DMS153 treated with DMSO at 0.1 percent for 48 hours (cell line): ENCODE results near the gene FHIT.
A peak's percentile ranks its signal among the peaks of the same experiment; 100 is the strongest.
"Not testable (repeated sequence)": the region's sequence is repeated elsewhere in the genome, so short reads cannot be mapped to it uniquely, and the experiment has no call there.

ENCODE experiments used
- DNase-seq: peaks from one replicate; lab custom pipeline; 2025; ENCODE audit not compliant: unreplicated experiment; lab: John Stamatoyannopoulos, UW

The FHIT gene

GRCh38 chr3:60948488-60948887 is 302.8 kb downstream of the FHIT start:
- DNase-seq = no peak

- DNase-seq = no peak
Measured at GRCh38 chr3:60935709-60936108, 315.5 kb downstream of the FHIT start.

- no peak for DNase-seq
Measured at GRCh38 chr3:60933824-60934223, 317.4 kb downstream of the FHIT start.

- no peak for DNase-seq
Measured at GRCh38 chr3:60932643-60933042, 318.6 kb downstream of the FHIT start.

GRCh38 chr3:60932170-60932569 is 319.1 kb downstream of the FHIT start:
- no peak for DNase-seq

- peak; percentile 6 for DNase-seq
Measured at GRCh38 chr3:60931452-60931851, 319.8 kb downstream of the FHIT start.

GRCh38 chr3:60920519-60920918 is 330.7 kb downstream of the FHIT start:
- no peak for DNase-seq

- no peak for DNase-seq
Measured at GRCh38 chr3:60919296-60919695, 332.0 kb downstream of the FHIT start.

- DNase-seq = no peak
Measured at GRCh38 chr3:60917141-60917540, 334.1 kb downstream of the FHIT start.

GRCh38 chr3:60916546-60916945 is 334.7 kb downstream of the FHIT start:
- DNase-seq = no peak

- no peak for DNase-seq
Measured at GRCh38 chr3:60913474-60913873, 337.8 kb downstream of the FHIT start.

GRCh38 chr3:60912876-60913275 is 338.4 kb downstream of the FHIT start:
- no peak for DNase-seq

GRCh38 chr3:60912142-60912541 is 339.1 kb downstream of the FHIT start:
- DNase-seq = no peak

- no peak for DNase-seq
Measured at GRCh38 chr3:60909526-60909925, 341.7 kb downstream of the FHIT start.

- DNase-seq = no peak
Measured at GRCh38 chr3:60906283-60906682, 345.0 kb downstream of the FHIT start.

GRCh38 chr3:60898321-60898720 is 352.9 kb downstream of the FHIT start:
- DNase-seq = no peak

- no peak for DNase-seq
Measured at GRCh38 chr3:60893946-60894345, 357.3 kb downstream of the FHIT start.

GRCh38 chr3:60890226-60890625 is 361.0 kb downstream of the FHIT start:
- no peak for DNase-seq

GRCh38 chr3:60888952-60889351 is 362.3 kb downstream of the FHIT start:
- DNase-seq = not testable (repeated sequence)

GRCh38 chr3:60887574-60887973 is 363.7 kb downstream of the FHIT start:
- DNase-seq = no peak

GRCh38 chr3:60886518-60886917 is 364.7 kb downstream of the FHIT start:
- DNase-seq = no peak

- DNase-seq = no peak
Measured at GRCh38 chr3:60884005-60884404, 367.2 kb downstream of the FHIT start.

- no peak for DNase-seq
Measured at GRCh38 chr3:60877188-60877587, 374.1 kb downstream of the FHIT start.

- DNase-seq = no peak
Measured at GRCh38 chr3:60870396-60870795, 380.9 kb downstream of the FHIT start.
